Fibroblast of pulmonary artery (primary cell): ENCODE measurements around the gene IL32.
"Not testable (repeated sequence)": the region's sequence is repeated elsewhere in the genome, so short reads cannot be mapped to it uniquely, and the experiment has no call there.

Experiments used
- DNase-seq: peaks from one replicate; pipeline ENCODE4 v3.0.0-alpha.2; 2010; ENCODE audit warnings: low read depth
- H3K4me3 ChIP-seq: replicated peaks from 2 replicates; pipeline ENCODE4 v1.5.1; 2011; ENCODE audit warnings: low read depth, mild to moderate bottlenecking, control low read depth, low read length, moderate library complexity
- CTCF ChIP-seq: IDR thresholded peaks from 2 replicates; pipeline ENCODE4 v1.5.1; 2011; ENCODE audit warnings: mild to moderate bottlenecking, control low read depth, low read length, inconsistent platforms; ENCODE audit errors: missing control alignments

The IL32 gene

GRCh38 chr16:3047387-3047720 is 18.1 kb upstream of the IL32 start:
- no peak overlapping the region for H3K4me3 ChIP-seq
- TF ChIP-seq CTCF: no peak
- no peak for DNase-seq

GRCh38 chr16:3049921-3050481 is 15.4 kb upstream of the IL32 start:
- no peak for DNase-seq
- no peak for TF ChIP-seq CTCF
- H3K4me3 ChIP-seq: no peak overlapping the region

DNA sequence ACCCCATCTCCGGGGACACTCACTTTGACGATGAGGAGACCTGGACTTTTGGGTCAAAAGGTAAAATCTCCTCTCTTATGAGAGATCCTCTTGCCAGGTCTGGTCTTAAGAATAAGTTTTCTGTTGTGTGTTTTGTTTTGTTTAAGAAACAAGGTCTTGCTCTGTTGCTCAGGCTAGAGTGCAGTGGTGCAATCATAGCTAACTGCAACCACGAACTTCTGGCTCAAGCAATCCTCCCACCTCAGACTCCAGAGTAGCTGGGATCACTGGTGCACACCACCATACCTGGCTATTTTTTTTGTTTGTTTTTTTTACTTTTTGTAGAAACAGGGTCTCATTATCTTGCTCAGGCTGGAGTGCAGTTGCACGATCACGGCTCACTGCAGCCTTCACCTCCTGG is 15.0 kb upstream of the IL32 start:
- DNase-seq: no peak
- H3K4me3 ChIP-seq: no peak overlapping the region
- no peak for TF ChIP-seq CTCF

- no peak for DNase-seq
- TF ChIP-seq CTCF: no peak
- no peak overlapping the region for H3K4me3 ChIP-seq
These were observed 14.4 kb upstream of the IL32 start for GRCh38 chr16:3051009-3051408.

GRCh38 chr16:3051494-3051893 is 13.9 kb upstream of the IL32 start:
- no peak for DNase-seq
- no peak for TF ChIP-seq CTCF
- H3K4me3 ChIP-seq: no peak overlapping the region

- not testable (repeated sequence) for DNase-seq, H3K4me3 ChIP-seq
These were observed 12.7 kb upstream of the IL32 start for GRCh38 chr16:3052571-3053329.

DNA sequence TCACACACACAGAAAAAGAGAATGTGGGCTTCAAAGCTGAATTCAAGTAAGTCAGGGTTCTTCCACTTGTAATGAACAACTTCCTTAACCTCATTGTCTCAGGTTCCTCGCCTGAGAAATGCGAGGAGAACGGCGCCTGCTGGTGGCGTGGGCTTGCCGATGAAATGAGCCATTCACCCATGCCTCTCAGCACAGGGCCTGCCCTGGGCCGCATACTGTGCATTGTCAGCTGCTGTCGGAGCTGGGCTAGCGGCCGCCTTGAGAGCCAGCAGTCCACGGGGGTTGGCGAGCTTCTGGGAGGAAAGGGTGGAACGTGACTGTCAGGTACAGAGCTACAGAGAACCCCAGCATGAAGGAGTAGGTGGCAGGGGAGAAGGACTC is 12.1 kb upstream of the IL32 start:
- not testable (repeated sequence) for DNase-seq, H3K4me3 ChIP-seq

DNA sequence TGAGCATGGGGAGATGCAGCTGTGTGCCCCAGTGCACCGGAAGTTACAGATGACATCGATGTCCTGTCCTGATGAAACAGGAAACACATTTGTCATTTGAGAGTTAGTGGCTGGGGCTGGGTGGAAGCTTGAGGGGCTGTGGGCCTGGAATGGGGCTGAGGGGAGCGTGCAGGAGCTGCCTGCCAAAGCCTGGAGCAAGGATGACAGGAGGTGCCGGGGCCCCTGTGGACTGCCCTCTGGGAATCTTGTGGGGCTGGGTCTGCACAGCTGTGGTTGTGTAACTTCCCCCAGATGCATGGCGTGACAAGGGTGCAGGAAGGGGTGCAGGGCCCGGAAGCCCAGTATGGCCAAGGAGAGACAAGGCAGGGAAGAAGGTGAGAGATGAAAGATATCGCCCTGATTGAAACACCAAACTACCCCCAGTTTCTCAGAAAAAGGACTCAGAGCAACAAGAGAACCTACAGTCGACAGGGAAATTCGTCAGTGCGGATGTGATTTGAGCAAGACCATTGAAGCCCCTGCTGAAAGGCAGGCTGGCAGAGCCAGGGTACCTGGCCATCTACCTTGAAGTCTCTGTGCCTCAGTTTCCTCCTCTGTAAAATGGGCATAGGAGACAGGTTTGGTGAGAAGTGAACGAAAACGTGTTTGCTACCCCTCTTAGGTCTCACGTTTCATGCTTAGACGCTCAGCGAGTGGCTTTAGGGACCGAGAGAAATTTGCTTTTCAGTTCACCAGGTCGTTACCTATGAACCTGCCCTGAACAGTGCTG is 10.3 kb upstream of the IL32 start:
- H3K4me3 ChIP-seq: no peak overlapping the region
- TF ChIP-seq CTCF: no peak
- DNase-seq: no peak

DNA sequence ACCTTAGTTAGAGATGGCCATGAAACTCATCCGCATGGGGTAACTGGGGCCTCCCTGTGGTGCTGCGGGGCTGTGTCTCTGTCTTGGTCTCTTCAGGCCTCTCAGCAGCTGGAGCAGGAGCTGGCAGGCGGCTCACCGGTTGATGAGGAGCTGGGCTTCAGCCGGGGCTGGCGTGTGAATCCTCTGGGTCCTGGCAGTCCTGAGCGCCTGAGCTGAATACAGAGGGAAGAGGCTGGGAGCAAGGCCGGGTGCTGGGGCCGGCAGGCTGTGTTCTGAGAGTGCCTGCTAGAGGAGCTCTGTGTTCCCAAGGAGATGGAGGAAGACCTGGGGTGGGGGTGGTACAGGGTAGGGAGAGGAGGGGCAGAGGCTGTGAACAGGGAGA is 9.7 kb upstream of the IL32 start:
- DNase-seq, H3K4me3 ChIP-seq: not testable (repeated sequence)
